ENCODE results near the gene MELTF.
A peak's percentile ranks its signal among the peaks of the same experiment; 100 is the strongest.

MELTF gene

GRCh38 chr3:196991581-196992460, 37.8 kb downstream of the MELTF start:
- no peak for ATAC-seq

GRCh38 chr3:196990601-196991007, 39.0 kb downstream of the MELTF start:
- no peak for ATAC-seq

- no peak for ATAC-seq
These were observed 39.8 kb downstream of the MELTF start for GRCh38 chr3:196989721-196990262.

GRCh38 chr3:196988241-196989029, 41.2 kb downstream of the MELTF start:
- ATAC-seq = no peak

- no peak for ATAC-seq
These were observed 42.6 kb downstream of the MELTF start for GRCh38 chr3:196987022-196987421.

GRCh38 chr3:196985954-196986885, 43.4 kb downstream of the MELTF start:
- no peak for ATAC-seq

- no peak for ATAC-seq
These were observed 44.3 kb downstream of the MELTF start for GRCh38 chr3:196985298-196985697.

GRCh38 chr3:196983186-196983585, 46.4 kb downstream of the MELTF start:
- no peak for ATAC-seq

GRCh38 chr3:196981657-196982056, 48.0 kb downstream of the MELTF start:
- ATAC-seq = no peak

- ATAC-seq = no peak
These were observed 50.1 kb downstream of the MELTF start for GRCh38 chr3:196979545-196979944.

- no peak for ATAC-seq
These were observed 52.7 kb downstream of the MELTF start for GRCh38 chr3:196976941-196977340.

- ATAC-seq = no peak
These were observed 54.3 kb downstream of the MELTF start for GRCh38 chr3:196975349-196975748.

GRCh38 chr3:196974661-196975060, 55.0 kb downstream of the MELTF start:
- no peak for ATAC-seq

GRCh38 chr3:196971094-196971698, 58.4 kb downstream of the MELTF start:
- no peak for ATAC-seq

GRCh38 chr3:196970547-196971093, 59.0 kb downstream of the MELTF start:
- ATAC-seq = no peak

- ATAC-seq = peak; percentile 72 to 79
These were observed 59.7 kb downstream of the MELTF start for GRCh38 chr3:196969660-196970546.

- ATAC-seq = peak; percentile 47 to 52
These were observed 60.4 kb downstream of the MELTF start for GRCh38 chr3:196969134-196969659.

GRCh38 chr3:196968233-196969133, 61.1 kb downstream of the MELTF start, which contains the start of gene PIGZ:
Gene PIGZ (minus strand): TSS chr3:196968833. CDS start chr3:196952031, 16,802 bp downstream.
- ATAC-seq = peak; percentile 76 to 77

All from activated CD4-positive, CD25-positive, alpha-beta regulatory T cell treated with anti-CD3 and anti-CD28 coated beads, Interleukin-2, amount 50 U/mL, for 24 hours (primary cell).